Activated T-cell treated with anti-CD3 and anti-CD28 coated beads for 24 hours (primary cell): Measurements from ENCODE around the gene IL15RA.
"Not testable (repeated sequence)": the region's sequence is repeated elsewhere in the genome, so short reads cannot be mapped to it uniquely, and the experiment has no call there.

ENCODE experiments used
- DNase-seq: peaks from one replicate; pipeline ENCODE4 v3.0.0-alpha.2; 2020; ENCODE audit warnings: low read depth

The IL15RA gene

DNA sequence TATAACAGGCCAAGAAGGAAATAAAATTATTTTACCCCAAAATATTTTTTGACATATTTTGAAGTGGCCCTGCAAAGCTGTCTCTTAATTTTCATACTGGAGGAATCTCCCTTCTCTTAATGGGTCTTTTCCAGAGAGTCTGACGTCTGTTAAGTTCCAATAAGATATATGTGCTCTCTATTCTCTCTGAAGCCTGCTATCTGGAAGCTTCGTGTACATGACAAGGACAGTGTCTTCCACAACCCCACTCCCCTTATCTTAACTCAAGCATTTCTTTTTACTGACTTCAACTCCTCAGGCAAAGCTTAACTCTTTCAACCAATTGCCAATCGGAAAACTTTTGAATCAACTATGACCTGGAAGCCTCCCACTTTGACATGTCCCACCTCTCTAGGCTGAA, 29.2 kb upstream of the IL15RA start:
- no peak for DNase-seq

DNA sequence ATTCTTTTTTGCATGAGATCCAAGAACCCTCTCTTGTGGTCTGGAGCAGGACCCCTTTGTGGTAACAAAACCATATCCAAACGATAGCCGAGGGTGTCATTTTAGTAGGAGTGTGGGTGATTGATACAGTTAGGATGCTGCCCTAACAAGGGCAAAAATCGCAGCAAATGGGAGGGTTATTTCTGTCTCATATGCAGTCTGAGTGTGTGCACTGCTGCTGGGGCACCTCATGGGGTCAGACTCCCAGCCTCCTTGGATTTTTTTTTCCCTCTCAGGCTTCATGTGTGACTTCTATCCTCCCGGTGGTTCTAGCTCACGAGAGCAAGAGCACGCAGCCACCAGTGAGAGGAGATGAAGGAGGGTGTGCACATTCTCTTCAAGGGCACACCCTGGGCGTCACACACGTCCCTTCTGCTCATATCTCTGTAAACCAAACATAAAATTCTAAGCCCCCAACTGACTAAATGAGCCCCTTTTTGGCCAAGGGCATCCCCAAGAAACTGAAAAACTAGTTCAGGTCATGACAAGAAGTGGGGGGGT, 28.6 kb upstream of the IL15RA start:
- DNase-seq: no peak

DNA sequence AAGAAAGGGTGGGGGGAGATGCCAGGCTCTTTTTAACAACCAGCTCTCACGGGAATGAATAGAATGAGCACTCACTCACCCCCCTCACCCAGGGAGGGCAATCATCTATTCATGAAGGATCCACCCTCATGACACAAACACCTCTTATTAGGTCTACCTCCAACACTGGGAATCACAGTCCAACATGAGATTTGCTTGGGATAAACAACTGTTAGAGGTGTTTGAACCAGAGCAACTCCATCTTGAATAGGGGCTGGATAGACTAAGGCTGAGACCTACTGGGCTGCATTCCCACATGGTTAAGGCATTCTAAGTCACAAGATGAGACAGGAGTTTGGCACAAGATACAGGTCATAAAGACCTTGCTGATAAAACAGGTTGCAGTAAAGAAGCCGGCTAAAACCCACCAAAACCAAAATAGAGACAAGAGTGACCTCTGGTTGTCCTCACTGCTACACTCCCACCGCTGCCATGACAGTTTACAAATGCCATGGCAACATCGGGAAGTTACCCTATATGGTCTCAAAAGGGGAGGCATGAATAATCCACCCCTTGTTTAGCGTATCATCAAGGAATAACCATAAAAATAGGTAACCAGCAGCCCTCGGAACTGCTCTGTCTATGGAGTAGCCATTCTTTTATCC, 27.9 kb upstream of the IL15RA start:
- DNase-seq: not testable (repeated sequence)

DNA sequence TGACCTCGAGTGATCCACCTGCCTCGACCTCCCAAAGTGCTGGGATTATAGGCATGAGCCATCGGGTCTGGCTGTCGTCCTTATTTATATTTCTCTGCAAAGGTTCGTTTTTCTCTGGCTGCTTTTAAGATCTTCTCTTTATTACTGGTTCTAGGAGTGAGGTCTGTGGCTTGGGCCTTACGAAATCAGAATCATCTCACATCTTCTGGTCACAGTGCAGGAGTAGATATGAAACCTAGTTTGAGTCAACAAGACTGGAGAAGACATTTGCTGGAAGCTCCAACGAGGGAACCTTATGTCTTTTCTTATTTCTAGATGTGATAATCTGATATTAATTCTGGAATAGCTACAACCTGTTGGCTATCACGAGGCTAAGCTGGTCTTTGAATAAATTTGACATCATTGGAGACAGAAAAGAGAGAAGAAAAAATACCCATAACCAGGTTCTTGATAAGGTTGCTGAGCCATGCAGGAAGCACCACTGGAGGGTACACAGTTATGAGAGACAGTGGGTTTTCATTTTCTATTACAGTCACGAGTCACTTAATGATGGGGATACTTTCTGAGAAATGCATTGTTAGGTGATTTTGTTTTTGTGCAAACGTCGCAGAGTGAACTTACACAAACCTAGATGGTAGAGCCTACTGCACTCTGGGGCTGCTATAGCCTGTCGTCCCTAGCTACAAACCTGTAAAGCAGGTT, 25.6 kb upstream of the IL15RA start:
- no peak for DNase-seq

DNA sequence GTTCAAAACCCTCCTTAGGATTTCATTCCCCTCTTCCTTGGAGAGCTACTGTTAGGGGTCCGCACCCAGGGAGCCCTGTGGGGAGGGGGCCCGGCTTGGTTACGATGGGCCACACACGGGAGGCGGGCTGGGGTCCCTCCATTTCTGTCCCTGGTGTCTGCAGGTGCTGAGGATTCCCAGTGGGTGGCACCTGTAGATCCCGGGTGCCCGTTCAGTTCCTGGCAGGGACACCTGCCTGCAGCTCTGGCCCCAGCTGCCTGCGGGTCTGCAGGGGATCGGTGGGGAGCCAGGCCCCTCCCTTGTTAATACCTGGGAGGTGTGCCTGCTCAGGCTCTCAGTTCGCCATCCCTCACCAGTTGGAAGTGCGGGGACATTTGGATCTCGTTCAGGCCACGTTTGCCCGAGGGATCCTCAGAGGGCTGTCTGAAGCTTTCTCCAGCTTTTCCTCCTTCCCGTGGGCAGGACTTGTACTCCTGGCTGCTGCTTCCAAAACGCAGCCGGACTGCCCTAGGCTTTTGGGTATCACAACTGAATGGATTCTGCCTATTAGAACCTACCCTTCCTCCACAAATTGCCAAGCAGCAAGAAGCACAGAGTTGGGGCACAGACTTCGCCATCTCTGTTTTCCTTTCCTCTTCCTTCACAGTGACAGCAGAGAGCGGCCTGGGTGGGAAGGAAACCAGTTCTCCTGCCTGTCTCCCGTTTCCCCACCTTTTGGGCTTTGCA, 22.3 kb upstream of the IL15RA start:
- no peak for DNase-seq

DNA sequence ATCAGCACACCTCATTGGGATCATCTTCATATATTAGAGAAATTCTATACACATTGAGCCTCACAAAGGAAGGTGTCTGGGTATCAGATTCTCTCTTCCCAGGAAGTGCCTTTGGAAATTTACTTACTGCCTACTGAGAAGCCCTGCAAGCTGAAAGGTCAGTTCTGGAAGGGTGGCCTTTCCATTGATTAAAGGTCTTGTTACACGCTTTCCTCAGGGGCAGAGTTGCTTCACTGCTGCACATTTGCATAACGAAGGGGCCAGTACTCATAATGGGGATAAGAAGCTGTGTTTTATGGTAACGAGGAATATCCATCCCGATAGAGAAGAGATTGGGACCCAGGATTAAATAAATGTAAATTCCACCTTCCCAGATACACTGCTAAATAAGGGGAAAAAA, 19.4 kb upstream of the IL15RA start:
- no peak for DNase-seq

DNA sequence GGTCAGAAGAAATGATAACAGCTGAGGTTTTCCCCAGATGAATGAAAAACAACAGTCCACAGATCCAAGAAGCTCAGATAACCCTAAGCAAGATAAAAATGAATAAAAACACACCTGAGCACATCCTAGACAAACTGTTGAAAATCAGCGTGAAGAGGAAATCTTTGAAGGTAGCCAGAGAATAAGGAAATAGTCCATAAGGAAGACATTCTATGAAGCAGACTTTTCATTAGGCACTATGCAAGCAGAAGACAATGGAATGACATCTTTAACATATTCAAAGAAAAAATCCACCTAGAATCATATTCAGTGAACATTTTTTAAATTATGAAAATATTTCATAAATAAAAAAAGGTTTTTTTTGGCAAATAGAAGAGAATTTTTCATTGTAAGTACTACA, 15.1 kb upstream of the IL15RA start:
- DNase-seq: no peak

DNA sequence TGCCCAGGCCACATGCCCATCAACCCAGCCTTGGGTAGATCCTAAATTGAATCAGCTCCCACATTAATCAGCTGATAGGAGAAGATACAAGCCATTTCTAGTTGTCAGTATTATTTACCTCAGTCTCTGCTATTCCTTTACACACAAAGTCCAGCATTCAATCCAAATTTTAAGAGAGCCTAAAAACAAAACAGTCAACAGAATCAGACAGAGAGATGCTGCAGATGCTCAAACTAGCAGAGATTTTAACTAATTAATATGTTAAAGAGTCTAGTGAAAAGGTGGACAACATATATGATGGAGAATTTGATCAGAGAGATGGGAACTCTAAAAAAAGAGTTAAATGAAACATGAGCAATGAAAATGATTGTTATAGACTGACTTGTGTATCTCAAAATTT, 14.4 kb upstream of the IL15RA start:
- no peak for DNase-seq

DNA sequence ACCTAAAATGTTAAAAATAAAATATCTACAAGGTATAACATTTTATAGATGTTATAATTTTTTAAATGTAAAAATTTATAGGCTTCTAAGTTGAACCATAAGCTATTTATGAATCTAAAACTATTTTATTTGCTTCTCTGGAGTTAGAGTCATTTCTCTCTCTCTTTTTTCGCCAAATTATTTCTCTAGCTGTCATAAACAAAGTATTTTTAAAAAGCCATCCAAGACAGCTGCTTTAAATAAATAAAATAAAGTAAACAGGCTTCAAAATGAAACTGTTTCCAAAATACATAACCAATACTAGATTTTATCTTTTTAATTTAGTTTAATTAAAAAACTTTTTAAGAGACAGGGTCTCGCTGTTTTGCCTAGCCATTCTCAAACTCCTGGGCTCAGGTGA, 12.4 kb upstream of the IL15RA start:
- DNase-seq: no peak

DNA sequence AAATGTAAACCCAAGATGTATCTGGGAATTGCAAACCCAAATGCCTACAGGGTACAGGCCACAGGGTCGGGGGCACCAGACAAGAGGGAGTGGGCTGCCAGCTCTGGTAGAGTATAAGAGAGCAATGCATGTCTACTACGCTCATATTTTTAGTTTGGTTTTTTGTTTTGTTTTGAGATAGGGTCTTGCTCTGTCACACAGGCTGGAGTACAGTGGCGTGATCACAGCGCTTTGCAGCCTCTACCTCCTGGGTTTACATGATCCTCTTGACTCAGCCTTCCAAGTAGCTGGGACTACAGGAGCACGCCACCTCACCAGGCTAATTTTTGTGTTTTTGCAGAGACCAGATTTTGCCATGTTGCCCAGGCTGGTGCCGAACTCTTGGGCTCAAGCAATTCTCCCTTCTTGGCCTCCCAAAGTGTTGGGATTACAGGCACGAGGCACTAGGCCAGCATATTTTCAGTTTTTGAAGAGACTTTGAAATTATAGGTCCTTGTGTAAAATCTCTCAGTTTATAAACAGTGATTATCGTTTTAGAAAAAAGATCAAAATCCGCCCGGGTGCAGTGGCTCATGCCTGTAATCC, 11.1 kb upstream of the IL15RA start:
- no peak for DNase-seq

DNA sequence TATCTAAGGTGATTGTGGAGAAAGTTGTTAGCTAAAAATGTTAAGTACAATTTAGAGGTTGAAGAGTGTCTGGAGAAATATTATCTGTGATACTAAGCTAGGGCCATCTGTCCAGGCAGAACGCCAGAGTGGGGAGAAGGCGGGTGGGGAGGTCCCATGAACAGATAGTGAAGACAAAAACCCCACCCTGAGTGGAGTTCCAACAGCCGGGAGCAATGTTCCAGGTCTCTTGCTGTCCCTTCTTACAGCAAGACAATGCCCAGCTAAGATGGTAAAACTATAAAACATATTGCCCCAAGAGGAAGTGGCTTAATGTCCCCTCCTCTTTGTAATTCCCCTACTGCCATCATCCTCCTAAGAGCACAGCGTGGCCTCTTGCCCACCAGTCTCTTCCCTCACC, 10.4 kb upstream of the IL15RA start:
- no peak for DNase-seq

DNA sequence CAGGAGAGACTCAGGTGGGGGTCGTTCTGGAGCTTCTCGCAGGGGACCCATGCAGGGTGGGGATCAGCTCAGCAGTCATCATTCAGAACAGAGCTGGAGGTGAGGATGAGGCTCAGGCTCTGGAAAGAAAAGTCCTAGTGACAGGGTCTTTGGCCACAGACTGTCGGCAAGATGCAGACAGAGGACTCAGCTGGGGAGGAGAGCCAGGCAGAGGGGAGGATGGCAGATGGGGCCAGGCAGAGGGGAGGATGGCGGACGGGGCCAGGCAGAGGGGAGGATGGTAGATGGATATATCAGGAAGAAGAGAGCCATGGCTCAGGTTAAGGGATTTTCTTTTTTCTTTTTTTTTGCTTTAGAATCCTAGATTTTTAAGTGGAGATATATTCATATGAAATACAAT, 7.7 kb upstream of the IL15RA start:
- DNase-seq: no peak

DNA sequence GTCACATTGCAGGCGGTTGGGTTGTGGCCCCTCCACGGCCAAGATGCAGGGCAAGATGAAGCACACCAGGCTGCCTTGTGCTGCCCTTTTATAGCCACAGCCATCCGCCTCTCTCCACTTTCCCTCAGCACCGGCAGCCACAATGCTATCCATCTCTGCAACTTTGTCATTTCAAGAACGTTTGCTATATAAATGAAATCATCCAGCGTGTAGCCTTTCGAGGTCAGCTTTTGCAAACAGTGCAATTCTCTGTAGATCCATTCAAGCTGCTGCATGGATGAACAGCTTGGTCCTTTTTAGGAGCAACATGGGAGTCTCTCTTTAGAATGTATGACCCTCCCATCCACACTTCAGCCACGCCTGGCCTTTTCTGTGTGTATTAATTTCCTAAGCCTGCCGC, 6.4 kb upstream of the IL15RA start:
- DNase-seq: no peak

DNA sequence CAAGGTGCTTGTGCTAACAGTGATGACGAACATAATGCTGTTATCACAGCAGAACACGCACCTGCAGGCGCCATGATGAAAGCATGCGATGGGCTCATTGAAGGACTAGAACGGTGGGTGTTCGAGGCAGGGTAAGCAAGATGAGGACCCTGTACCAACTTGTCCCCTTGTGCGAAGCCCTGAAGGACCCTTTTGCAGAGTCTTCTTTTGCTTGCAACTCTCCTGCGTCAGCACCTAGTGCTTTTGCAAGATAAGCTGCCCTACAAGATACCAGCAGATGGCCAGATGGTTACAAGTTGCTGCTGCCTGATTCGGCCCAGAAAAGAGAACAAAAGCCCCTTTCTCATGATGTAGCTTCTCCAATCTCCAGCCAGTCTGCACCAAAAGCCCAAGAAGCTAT, 4.2 kb upstream of the IL15RA start:
- no peak for DNase-seq

DNA sequence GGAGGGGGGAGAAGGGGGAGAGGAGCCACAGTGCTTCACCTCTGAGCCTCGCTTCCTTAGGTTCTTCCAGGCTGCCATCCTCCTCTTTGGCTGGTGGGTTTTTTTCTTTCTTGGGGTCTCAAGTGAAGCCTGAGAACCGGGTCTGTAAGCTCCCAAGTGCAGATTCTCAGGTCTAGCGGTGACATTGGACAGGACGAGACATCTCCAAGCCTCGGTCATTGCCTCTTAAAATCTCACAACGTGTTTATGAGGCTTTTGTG, 817 bp upstream of the IL15RA start:
- no peak for DNase-seq

DNA sequence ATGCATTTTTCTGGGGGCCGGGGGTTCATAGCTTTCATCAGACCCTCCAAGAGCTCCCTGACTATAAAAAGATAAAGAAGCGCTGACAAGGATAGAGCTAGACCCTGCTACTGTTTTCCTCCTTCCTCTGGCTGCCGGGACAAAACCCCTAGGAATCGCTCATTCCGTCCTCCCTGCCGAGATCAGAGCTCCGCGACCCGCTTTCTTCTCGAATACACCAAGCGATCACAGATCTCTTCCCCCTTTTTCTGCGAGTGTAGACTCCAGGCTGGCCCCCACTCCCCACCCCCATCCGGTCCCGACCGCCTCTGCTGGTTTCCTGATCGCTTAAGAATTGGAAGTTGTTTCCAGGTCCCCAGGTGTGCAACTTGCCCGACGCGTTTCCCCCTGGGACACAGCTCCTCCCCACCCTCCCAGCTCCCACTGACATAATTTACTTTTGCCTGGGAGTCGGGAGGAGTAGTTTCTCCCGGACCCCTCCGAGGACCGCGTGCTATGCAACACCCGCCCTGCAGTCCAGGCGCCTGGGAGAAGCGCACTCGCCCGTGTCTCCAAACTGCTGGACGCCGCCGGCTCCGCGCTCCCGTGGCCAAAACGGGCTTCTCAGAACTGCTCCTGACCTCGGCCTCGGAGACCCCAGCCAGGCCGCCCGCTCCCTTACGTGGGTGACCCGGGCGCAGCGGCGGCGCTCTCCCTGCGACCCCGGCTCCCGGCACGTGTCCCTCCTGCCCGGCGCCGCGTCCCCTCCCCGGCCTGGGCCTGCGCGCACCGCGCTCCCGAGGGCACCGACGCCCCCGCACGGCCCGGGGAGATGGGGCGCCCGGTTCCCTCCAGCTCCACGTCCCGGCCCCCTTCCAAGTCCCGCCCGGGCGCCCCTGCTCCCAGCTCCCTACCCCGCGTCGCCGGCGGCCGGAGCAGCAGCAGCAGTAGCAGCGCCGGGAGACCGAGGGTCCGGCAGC, 552 bp downstream of the IL15RA start:
- peak; percentile 35 for DNase-seq

DNA sequence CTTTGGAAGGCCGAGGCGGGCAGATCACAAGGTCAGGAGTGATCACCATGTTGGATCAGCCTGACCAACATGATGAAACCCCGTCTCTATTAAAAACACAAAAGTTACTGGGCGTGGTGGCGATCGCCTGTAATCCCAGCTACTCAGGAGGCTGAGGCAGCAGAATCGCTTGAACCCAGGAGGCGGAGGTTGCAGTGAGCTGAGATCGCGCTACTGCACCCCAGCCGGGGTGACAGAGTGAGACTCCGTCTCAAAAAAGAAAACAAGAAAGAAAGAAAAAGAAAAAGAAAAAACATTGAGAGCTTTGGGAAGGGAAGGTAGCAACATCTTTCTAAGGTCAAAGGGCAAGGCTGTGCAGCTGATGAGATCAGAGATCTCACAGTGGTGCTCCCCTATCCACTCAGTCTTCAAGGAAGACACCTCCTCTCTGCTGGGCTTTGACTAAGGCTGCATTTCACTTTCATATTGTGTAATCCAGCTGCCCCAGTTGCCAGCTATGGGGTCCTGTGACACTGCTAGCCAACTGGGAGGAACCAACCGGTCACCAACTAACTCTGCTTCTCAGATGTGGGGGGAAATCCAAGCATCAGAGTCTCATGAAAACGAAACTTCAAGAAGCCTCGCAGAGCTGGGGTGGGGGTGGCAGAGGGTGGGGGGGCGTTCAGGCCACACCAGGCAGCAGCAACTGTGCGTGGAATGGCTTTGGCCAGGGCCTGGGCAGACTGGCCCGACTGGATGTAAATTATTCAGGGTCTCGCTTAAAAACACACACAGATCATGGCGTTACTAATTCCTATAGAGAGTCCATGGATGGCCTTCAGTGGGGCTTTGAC, 1.5 kb downstream of the IL15RA start:
- peak; percentile 61 for DNase-seq

DNA sequence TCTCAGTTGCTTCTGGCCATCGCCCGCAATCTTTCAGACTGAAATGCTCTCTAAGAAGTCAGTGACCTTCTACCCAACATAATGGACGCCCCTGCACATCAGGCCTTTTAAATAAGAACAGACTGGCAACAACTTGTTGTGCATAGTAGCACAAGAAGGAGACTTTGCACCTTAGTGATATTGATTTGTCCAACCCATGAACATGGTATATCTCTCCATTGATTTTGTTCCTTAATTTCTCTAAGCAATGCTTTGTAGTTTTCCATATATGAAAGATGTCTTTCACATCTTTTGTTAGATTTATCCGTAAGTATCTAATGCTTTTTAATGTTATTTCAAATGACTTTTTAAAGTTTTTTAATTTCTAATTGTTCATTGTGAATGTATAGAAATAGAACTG, 4.3 kb downstream of the IL15RA start:
- no peak for DNase-seq

DNA sequence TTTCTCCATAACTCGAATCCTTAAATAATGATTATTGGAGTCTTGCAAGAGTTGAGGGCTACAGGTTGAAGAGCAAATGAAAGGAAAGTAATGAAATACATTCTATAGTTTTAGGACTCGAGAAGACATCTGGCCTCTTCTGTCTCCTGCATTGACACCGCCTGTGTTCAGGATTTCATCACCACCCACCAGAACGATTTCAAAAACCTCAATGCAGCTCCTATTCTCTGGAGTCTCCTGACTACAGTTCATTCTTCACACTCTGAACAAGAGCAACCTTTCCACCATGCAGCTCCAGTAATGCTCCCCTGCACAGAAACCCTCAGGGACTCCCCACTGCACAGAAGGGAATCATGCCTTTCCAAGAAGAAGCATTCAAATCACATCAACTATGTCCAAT, 5.5 kb downstream of the IL15RA start:
- no peak for DNase-seq

DNA sequence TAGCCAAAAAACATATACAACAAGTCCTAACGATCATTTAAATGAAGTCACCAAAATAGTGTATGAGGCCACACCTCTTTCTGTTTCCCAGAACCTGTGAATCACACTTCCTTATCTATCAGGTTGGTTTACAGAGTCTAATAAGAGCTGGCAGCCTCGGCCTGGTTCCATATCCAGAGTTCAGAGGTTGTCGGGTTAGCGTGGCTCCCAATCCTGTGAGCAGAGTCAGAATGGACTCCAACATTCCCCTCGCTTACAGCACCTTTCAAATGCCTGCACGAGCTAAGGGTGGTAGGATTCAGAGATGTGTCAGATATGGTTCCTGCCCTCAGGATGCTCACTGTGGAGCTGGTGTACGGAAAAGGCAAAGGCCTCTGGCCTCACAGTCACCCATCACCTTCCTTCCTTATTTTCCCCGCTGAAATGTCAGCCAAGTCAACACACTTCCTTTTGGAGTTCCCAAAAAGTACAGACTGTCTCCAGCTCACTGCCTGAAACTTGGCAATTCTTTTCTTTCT, 6.0 kb downstream of the IL15RA start:
- DNase-seq: peak; percentile 13

DNA sequence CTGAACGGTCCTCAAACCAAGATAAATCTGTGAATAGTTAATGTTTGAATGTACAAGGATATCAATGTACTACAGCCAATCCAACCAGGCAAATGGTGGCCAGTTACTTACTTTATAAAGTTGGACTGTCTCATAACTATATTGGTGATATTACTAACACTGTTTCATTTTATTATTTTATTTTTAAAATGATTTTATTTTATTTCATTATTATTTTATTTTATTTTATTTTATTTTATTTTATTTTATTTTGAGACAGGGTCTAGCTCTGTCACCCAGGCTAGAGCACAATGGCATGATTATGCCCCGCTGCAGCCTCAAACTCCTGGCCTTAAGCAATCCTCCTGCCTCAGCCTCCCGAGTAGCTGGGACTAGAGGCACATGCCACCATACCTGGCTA, 6.8 kb downstream of the IL15RA start:
- no peak for DNase-seq
